HCT116 (cell line): ENCODE data around the gene ZNF784.

Source experiments
- ATF3 ChIP-seq: IDR thresholded peaks from 2 replicates; pipeline ENCODE4 v1.6.1; 2012
- CBX3 ChIP-seq: IDR thresholded peaks from 2 replicates; pipeline ENCODE4 v1.6.1; 2012; ENCODE audit warnings: low read depth
- CEBPB ChIP-seq: IDR thresholded peaks from 2 replicates; pipeline ENCODE4 v1.6.1; 2012; ENCODE audit warnings: low read depth
- CTCF ChIP-seq, 3 experiments: fragments of 200-600 bp in 1 of 3; sonication (generic) in 1 of 3; IDR thresholded peaks in 2 of 3; conservative IDR thresholded peaks in 1 of 3; 2 replicates each; pipeline ENCODE4 v1.5.1; 2012 to 2017; ENCODE audit warnings: low read depth in 2 of 3, low read length in 2 of 3, antibody characterized with exemption in 1 of 3, borderline replicate concordance in 1 of 3, control low read depth in 1 of 3, mild to moderate bottlenecking in 1 of 3, mixed read lengths in 1 of 3, mixed run types in 1 of 3, moderate library complexity in 1 of 3; ENCODE audit not compliant: insufficient read depth in 1 of 3
- ELF1 ChIP-seq: IDR thresholded peaks from 2 replicates; pipeline ENCODE4 v1.6.1; 2012; ENCODE audit warnings: low read depth, borderline replicate concordance
- EZH2 ChIP-seq: fragments of 200-600 bp; sonication (generic); IDR thresholded peaks from 2 replicates; pipeline ENCODE4 v1.6.1; 2017; ENCODE audit warnings: antibody characterized with exemption, mixed run types
- MAX ChIP-seq: IDR thresholded peaks from 2 replicates; pipeline ENCODE4 v1.6.1; 2012
- POLR2A ChIP-seq: IDR thresholded peaks from 2 replicates; pipeline ENCODE4 v1.7.0; 2011; ENCODE audit warnings: borderline replicate concordance; ENCODE audit not compliant: insufficient read depth, insufficient read length; ENCODE audit errors: extremely low read depth
- POLR2AphosphoS5 ChIP-seq: IDR thresholded peaks from 2 replicates; pipeline ENCODE4 v1.6.1; 2011; ENCODE audit warnings: mild to moderate bottlenecking, low read depth, low read length, moderate library complexity
- TCF7L2 ChIP-seq: IDR thresholded peaks from 2 replicates; pipeline ENCODE4 v1.7.0; 2011; ENCODE audit warnings: borderline replicate concordance, inconsistent platforms; ENCODE audit not compliant: insufficient read depth, insufficient read length; ENCODE audit errors: extremely low read depth
- YY1 ChIP-seq: IDR thresholded peaks from 2 replicates; pipeline ENCODE4 v1.6.1; 2011; ENCODE audit warnings: low read length, low read depth, moderate library complexity, mild to moderate bottlenecking; ENCODE audit not compliant: insufficient replicate concordance; ENCODE audit errors: extremely low read depth
- ZFX ChIP-seq: fragments of 450-650 bp; IDR thresholded peaks from 2 replicates; pipeline ENCODE4 v1.6.1; 2017
- ZNF274 ChIP-seq: fragments of 200-500 bp; sonication (Bioruptor generic); IDR thresholded peaks from 2 replicates; pipeline ENCODE4 v1.6.1; 2014; ENCODE audit warnings: mild to moderate bottlenecking, low read depth, low read length, inconsistent platforms

- TF ChIP-seq POLR2AphosphoS5 (no peak), CTCF (IDR thresholded peaks at IDR 0.05 in 2 of 3, conservative IDR thresholded peaks at IDR 0.05 in 1 of 3; ENCODE audit: borderline replicate concordance in 1 of 3, insufficient read depth in 1 of 3, low read depth in 2 of 3, low read length in 2 of 3) (no peak), CEBPB (no peak), ATF3 (no peak), ZNF274 (no peak), YY1 (no peak), MAX (no peak), ELF1 (no peak), CBX3 (no peak), POLR2A (no peak), EZH2 (no peak), ZFX (no peak), TCF7L2 (no peak)
Measured at GRCh38 chr19:55666343-55667005, 42.1 kb upstream of the ZNF784 start.
